ACHN (cell line): Measurements from ENCODE around the gene ARHGEF10L.
"Not testable (repeated sequence)": the region's sequence is repeated elsewhere in the genome, so short reads cannot be mapped to it uniquely, and the experiment has no call there.

Source experiments
- DNase-seq: peaks from one replicate; pipeline ENCODE4 v3.0.0-alpha.2; 2015
- in situ Hi-C: cut with HindIII; loops from 2 replicates; pipeline ENCODE4 v1.10.0; 2017; ENCODE audit warnings: low sequenced_read_pairs, low pct_ligation_motif_present, low pct_unique_long_range_greater_than_20kb

ARHGEF10L gene, protein sequence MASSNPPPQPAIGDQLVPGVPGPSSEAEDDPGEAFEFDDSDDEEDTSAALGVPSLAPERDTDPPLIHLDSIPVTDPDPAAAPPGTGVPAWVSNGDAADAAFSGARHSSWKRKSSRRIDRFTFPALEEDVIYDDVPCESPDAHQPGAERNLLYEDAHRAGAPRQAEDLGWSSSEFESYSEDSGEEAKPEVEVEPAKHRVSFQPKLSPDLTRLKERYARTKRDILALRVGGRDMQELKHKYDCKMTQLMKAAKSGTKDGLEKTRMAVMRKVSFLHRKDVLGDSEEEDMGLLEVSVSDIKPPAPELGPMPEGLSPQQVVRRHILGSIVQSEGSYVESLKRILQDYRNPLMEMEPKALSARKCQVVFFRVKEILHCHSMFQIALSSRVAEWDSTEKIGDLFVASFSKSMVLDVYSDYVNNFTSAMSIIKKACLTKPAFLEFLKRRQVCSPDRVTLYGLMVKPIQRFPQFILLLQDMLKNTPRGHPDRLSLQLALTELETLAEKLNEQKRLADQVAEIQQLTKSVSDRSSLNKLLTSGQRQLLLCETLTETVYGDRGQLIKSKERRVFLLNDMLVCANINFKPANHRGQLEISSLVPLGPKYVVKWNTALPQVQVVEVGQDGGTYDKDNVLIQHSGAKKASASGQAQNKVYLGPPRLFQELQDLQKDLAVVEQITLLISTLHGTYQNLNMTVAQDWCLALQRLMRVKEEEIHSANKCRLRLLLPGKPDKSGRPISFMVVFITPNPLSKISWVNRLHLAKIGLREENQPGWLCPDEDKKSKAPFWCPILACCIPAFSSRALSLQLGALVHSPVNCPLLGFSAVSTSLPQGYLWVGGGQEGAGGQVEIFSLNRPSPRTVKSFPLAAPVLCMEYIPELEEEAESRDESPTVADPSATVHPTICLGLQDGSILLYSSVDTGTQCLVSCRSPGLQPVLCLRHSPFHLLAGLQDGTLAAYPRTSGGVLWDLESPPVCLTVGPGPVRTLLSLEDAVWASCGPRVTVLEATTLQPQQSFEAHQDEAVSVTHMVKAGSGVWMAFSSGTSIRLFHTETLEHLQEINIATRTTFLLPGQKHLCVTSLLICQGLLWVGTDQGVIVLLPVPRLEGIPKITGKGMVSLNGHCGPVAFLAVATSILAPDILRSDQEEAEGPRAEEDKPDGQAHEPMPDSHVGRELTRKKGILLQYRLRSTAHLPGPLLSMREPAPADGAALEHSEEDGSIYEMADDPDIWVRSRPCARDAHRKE (N-terminal part only)

DNA sequence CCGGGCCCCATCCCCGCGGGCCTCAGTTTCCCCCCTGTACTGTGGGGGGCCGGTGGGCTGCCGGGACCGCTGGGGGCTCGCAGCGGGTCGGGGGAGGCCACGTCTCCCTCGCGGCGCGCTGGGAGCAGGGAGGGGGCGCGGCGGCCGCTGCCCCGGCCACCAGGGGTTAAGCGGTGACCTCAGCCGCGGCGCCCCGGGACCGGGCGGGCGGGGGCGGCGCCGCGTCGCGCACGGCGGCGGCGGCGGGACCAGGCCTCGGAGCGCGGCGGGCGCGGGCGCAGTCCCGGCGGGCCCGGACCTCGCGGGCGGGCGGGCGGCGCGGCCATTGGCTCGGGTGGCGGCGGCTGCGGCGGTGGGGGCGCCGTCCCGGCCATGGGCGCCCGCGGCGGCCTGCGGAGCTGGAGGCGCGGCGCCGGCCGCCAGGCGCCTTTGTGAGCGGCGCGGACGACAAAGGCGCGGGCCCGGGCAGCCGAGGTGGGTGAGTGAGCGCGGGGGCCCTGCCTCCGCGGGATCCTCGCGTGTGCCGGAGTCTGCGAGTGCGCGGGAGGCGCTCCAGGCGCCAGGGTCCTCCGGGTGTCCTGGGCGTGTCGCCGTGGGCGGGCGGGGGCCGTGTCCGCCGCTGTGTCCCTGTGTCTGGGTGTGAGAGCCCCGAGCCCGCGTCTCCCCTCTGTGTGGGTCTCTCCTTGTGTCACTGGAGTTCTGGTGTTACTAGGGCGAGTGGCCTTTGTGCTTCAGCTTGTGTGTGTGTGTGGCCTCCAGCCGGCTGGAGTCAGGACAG, at the start of gene ARHGEF10L:
TSS of gene ARHGEF10L (plus strand) at position 222 of the 778 bp plus-strand sequence. CDS start 40,898 bp downstream, outside the sequence.
- in situ Hi-C loops = no loop called here
- DNase-seq = no peak

DNA sequence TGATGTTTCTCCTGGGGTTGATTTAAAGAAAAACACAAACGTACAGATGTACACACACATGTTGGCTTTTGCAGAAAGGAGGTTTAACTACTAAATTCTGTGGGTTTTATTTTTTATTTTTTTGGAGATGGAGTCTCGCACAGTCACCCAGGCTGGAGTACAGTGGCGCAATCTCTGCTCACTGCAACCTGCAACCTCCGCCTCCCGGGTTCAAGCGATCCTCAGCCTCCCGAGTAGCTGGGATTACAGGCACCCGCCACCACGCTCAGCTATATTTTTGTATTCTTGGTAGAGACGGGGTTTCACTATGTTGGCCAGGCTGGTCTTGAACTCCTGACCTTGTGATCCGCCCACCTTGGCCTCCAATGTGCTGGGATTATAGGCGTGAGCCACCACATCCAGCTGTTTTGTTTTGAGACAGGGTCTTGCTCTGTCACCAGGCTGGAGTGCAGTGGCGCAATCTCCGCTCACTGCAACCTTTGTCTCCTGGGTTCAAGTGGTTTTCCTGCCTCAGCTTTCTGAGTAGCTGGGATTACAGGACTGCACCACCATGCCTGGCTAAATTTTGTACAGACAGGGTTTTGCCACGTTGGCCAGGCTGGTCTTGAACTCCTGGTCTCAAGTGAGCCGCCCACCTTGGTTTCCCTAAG, 49.6 kb upstream of the ARHGEF10L start:
- in situ Hi-C loops, DNase-seq: not testable (repeated sequence)

DNA sequence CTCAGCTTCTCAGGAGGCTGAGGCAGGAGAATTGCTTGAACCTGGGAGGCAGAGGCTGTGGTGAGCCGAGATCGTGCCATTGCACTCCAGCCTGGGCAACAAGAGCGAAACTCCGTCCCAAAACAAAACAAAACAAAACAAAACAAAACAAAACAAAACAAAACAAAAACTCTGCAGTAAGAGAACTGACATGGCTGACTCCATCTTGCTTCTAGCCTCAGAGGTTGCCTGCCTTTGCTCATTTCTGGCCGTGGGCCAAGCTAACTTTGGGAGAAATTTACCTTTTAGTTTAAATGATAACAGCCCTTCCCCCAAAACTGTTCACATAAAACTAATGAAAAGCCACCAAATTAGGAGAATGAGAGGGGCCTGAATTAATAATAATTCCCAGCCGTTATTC, 48.8 kb upstream of the ARHGEF10L start:
- DNase-seq, in situ Hi-C loops: not testable (repeated sequence)

DNA sequence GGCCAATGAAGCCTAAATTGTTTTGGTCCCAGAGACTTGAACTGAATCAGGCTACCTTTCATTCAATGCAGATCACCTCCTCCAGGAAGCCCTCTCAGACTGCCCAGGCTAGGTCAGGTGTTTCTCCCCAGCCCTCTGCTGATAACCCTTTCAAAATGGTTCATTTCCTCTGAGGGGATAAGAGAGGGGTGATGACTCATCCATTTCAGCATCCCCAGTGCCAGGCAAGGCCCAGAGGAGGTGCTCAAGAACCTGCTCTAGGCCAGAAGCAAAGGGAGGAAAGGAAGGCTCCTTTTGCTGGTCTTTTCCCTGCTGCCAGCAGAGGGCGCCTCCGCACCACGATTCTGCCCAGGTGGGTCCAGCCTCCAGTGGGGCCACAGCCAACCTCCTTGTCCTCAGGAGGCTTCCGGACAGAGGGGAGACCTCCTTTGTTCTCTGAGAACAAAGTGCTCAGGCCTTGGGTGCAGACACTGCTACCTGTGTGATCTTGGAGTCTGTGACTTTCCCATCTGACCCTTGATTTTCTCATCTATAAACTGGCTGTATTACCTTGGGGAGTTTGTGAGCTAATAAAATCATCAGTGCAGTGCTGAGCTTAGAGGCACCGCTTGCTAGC, 45.3 kb upstream of the ARHGEF10L start:
- peak; percentile 78 for DNase-seq
- in situ Hi-C loops = no loop called here

DNA sequence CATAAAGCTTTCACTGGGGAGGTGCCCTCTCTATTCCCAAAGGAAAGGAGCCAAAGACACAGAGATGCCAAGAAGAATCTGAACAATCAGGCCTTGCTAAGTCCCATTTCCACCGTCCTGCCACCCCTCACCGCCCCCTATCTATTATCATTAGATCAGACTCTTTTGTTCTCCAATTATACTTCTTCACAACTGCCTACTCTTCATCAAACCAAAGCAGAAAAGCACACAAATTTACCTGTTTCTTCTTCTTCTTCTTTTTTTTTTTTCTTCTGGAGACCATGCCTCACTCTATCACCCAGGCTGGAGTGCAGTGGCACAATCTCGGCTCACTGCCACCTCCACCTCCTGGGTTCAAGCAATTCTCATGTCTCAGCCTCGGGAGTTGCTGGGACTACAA, 43.1 kb upstream of the ARHGEF10L start:
- in situ Hi-C loops = no loop called here
- no peak for DNase-seq

DNA sequence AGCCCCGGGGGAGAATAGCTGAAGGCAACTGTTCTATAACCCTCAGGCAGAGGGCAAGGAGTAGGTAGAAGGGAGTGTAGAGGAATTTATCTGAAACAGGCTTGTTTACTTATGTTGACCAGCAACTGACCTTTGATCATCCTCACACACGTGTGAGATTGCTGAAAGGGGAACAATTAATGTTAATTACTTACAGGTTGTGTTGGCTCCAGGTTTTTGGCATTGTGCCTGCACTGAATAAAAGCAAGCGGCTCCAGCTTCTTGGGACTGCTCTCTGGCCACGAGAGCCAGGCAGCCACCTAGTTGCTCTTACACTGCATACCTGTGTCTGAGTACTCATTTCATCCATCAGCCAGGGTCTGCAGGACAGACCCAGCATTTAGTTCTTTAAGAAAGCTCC, 41.3 kb upstream of the ARHGEF10L start:
- no peak for DNase-seq
- in situ Hi-C loops = no loop called here

DNA sequence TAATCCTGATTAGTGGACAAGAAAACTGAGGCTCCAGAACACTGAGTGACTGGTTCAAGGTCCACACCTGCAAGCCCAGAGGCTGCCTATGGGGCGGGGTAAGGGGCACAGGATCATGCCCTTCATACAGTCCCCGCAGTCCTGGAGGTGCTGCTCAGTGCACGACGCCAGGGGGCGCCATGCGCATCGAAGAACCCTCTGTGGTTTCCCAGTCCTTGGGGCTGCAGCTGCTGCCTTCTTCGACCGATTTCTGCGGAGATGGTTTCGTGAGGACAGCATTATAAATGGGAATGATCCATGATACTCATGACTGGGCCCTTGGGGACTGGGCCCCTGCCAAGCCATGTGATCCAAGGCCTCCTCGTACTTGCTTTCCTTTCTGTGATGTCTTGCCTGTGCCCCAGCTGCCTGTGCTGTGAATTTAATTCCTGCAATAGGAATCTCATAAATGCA, 37.1 kb upstream of the ARHGEF10L start:
- DNase-seq = peak; percentile 73
- in situ Hi-C loops = no loop called here

DNA sequence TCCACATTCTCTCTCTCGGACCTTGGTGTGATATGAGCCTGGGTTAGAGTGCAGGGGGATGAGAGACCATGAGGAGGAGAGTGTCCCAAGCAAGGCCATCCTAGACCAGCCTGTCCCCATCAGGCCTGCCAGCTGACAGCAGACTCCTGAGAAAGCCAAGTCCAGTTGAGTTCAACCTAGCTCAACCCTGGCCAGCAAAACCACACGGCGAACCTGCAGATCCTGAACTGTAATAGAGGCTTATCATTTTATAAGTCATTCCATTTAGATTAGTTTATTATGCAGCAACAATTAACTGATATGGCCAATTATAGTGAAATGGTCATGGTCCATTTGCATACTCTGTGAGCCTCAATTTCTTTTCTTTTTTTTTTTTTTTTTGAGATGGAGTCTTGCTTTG, 36.4 kb upstream of the ARHGEF10L start:
- in situ Hi-C loops = no loop called here
- no peak for DNase-seq

DNA sequence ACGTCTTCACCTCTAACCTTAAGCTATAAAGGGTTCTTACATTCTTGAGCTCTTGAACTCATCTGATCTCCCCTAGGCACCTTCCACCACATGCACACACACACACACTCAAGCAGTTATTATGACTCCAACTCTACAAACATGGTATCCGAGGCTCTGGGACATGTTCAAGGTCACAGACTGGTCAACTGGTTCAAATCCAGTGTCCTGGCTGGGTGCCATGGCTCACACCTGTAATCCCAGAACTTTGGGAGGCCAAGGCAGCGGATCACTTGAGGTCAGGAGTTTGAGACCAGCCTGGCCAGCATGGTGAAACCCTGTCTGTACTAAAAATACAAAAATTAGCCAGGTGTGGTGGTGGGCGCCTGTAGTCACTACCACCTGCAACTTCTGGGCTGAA, 32.3 kb upstream of the ARHGEF10L start:
- in situ Hi-C loops, DNase-seq: not testable (repeated sequence)

DNA sequence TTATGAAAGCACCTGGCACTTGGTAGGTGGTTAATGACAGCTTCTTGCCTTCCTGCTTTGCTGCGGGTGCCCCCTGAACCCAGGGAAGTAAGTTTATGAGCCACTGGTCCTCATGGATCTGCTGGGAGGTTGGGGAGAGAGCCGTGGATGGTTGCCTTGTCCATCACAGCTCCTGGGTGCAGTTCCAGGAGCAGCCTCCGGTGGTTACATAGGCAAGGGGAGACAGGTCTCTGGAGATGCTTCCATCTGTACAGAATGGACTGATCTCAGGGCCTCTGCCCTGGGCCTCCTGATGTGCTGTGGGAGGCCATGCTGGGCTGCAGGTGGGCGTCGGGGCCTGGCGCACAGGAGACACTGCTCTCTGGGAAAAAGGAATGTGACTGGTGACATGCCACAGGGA, 31.6 kb upstream of the ARHGEF10L start:
- no peak for DNase-seq
- in situ Hi-C loops = no loop called here

DNA sequence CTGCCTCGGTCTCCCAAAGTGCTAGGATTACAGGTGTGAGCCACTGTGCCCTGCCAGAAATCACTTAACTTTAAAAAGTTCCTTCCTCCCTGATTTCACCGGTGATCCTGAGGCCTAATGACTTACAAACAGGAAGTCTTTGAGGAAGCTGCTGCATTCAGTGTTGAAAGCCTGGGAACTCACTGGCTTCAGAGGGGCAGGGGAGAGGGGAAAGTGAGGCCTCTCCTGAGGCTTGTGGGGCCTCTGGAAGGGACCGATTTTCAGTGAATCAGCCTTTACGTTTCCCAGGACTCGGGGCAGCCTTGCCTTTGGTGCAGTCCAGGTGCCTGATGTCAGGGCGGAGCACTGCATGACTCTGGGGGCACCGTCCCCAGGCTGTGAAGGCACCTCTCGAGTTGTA, 30.1 kb upstream of the ARHGEF10L start:
- in situ Hi-C loops = no loop called here
- no peak for DNase-seq

DNA sequence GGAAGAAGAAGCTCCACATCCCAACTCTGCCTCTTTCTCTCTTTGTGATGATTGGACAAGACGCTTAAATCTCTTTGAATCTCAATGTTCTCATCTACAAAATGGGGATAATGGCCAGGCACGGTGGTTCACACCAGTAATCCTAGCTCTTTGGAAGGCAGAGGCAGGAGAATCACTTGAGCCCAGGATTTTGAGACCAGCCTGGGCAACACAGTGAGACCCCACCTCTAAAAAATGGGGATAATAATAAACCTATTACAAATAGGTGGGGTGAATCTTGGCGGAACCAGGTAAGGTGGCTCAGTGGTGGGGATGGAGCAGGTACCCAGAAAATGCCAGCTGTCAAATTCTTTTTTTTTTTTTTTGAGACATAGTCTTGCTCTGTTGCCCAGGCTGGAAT, 29.4 kb upstream of the ARHGEF10L start:
- in situ Hi-C loops = no loop called here
- DNase-seq = no peak

DNA sequence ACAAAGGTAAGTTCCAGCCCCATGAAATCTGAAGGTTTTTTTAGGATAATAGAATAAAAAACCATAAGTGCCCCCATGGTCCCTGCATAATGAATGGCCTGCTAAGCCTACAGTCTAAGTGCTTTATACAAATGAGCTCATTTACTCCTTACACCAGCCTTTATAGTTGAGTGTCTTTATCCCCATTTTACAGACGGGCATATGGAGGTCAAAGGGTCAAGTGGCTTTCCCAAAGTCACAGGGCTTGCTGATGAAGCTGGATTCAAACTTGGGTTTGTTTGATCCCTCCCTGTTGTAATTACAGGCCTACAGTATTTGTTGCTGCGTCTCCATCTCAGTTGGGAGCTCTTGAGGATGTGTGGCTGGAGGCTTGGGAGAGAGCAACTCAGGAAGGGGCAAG, 28.3 kb upstream of the ARHGEF10L start:
- DNase-seq = no peak
- in situ Hi-C loops = no loop called here

DNA sequence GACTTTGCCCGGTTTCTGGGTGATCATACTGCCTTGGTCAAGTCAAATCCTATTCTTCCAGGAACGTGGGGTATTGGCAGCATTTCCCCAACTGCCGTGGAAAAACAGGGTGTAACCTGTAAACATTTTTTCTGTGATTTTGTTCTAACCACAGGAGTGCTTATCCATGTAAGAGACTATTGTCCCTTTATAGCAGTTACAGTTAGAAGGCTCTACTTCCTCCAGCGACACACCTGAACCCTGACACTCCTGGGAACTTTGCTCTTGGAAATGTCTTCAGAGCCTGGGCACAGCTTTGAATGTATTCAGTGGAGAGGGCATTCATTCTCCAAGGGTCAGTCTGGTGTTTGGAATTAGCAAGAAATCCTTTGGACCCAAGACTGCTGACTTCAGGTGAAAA, 26.4 kb upstream of the ARHGEF10L start:
- in situ Hi-C loops = no loop called here
- DNase-seq = no peak

DNA sequence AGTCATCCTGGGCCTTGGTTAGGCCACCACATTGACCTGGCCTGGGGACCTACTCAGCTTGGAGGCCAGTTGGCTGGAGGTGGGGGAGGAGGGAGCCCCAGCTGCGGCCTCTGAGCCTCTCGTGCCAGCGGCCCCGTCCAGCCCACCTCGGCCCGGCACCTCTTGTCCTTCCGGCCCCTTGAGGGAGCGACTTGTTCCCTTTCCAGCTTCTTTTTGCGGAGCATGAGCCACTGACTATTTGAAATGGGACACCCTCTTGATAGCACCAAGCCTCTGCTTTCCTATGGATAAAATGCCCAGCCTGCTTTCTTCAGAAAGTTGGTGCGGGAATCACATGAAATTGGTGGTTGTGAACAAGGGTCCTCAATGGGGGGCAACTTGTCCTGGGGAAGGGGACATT, 24.7 kb upstream of the ARHGEF10L start:
- in situ Hi-C loops = no loop called here

DNA sequence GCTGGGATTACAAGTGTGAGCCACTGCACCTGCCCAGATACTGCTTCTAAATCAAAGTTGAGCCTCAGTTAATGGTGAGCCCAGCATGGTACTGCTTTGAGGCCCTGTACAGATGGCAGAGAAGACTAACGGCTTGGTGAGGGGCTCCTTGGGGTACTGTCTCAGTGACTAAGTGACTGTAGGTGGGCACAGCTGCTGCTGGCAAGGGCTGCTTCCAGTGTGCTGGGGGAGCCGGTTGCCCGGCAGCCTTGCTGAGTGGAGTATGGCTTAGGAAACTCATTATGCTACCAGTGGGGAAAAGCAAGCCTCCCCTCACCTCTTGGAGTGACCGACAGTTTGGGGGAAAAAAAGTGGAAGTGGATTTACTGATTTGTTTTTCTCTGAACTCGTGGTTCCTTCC, 23.6 kb upstream of the ARHGEF10L start:
- in situ Hi-C loops = no loop called here
- DNase-seq = no peak

More for the DNA sequence above, 24.7 kb upstream of the ARHGEF10L start:
- no peak for DNase-seq
